Memory B cell (primary cell): ENCODE data around the gene TNIK.

ENCODE experiments used
- ATAC-seq: fragments of 150-1000 bp; cut with Tn5 transposase; 2 replicates; pipeline ENCODE4 v1.10.0; 2021; ENCODE audit warnings: low read depth, mild to moderate bottlenecking, moderate library complexity
- DNase-seq, 2 donors: peaks; one replicate each; pipeline ENCODE4 v3.0.0; 2022; ENCODE audit warnings: low spot score in 2 of 2
- H3K27ac Mint-ChIP-seq: one replicate; pipeline ENCODE4 v1.8.0; 2022; ENCODE audit warnings: mild to moderate bottlenecking, moderate library complexity, mixed read lengths
- H3K27me3 Mint-ChIP-seq: one replicate; pipeline ENCODE4 v1.8.0; 2022; ENCODE audit warnings: mixed read lengths
- H3K36me3 Mint-ChIP-seq: one replicate; pipeline ENCODE4 v1.8.0; 2022; ENCODE audit warnings: mild to moderate bottlenecking, mixed read lengths
- H3K4me1 Mint-ChIP-seq: one replicate; pipeline ENCODE4 v1.8.0; 2022; ENCODE audit warnings: mixed read lengths
- H3K4me3 Mint-ChIP-seq: one replicate; pipeline ENCODE4 v1.8.0; 2022; ENCODE audit warnings: mild to moderate bottlenecking, moderate library complexity, mixed read lengths
- H3K9me3 Mint-ChIP-seq: one replicate; pipeline ENCODE4 v1.8.0; 2022; ENCODE audit warnings: mixed read lengths

TNIK gene

DNA sequence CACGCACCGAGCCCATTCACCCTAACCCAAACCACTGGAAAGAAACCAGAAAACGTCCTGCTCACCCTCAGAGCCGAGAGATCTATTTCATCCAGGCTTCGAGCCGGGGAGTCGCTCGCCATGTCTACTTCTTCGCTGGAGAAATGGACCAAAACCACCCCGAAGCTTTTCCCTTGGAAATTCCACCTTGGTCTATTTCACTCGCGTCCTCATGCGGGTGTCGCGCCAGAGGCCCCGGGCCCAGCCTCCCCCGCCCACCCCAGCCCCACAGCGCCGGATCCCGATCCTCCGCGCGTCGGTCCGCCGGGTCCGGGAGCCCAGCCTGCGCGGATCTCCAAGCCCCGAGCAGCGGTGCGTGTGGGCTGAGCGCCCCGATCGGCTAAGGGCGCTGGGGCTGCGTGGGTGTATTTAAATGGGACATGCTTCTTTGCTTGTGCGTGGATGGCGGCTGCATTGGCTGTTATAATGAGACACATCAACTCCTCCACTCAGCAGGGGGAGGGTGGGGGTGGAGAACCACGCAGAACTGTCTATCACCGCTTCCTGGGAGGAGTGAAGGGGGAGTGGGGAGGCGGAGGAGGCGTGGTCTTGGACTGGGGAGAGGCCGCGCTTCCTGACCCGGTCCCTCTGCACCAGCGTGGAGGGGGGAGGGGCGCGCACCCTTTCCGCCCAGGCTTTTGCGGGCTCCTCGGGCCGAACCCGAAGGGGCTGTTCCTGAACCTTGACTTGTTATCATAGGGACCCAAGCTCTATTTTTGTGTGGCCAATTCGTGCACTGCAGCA lies at the start of gene TNIK:
TNIK (minus strand) TSS at position 464 of the 783 bp plus-strand sequence; CDS start at position 122, 342 bp downstream.
- H3K36me3 Mint-ChIP-seq = no peaks in the 10 kb centered on the region
- H3K9me3 Mint-ChIP-seq = peaks cover 1% of the 10 kb centered on the region
- peak within 1 kb of the TSS; percentile 43 for H3K27ac Mint-ChIP-seq
- H3K27me3 Mint-ChIP-seq = no peaks in the 10 kb centered on the region
- H3K4me3 Mint-ChIP-seq = peak within 1 kb of the TSS; percentile 95
- DNase-seq (peak; percentile 42 to 49), ATAC-seq (peak; percentile 82)
- peaks cover 24% of the 10 kb centered on the region for H3K4me1 Mint-ChIP-seq

DNA sequence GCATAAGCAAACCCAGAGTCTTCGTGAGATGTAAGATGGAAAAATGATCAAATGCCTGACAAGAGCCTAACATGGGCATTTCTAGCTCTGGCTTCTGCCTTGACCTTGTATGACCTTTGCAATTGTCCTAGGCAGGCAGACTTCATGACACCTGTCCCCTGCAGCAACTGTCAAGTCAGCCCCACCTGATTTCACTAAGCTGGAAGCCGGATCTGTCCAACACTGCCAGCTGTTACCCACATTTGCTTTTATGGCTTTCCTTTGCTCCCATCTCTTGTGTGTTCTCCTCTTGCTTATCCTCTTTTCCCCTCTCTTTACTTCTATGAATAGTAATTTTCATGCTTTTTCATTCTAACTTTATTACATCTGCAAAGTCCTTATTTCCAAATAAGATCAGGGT lies 48.5 kb upstream of the TNIK start:
- DNase-seq (no peak), ATAC-seq (no peak)
- Mint-ChIP-seq H3K4me1 (no peaks in the 10 kb centered on the region), H3K9me3 (peaks cover 5% of the 10 kb centered on the region), H3K4me3 (no peak overlapping the region), H3K36me3 (no peaks in the 10 kb centered on the region), H3K27ac (no peak overlapping the region), H3K27me3 (peaks cover 6% of the 10 kb centered on the region)

DNA sequence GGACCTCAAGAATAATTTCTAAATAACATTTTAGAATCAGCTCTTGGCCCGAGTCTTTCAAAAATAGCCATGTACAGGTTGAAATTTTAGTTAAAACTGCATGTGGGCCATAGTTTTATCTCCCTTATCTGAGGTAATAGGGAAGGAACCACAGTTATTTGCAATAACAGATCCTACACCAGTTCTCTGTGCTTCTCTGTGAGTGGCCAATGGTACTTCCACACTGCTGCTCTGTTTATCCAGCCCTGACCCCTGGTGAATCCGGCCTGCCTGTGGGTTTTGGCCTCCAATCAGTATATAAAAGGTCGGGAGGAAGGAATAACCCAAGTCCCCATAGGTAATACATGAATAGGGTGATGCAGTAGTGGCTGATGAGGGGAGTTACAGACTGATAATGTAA lies 48.0 kb upstream of the TNIK start:
- Mint-ChIP-seq H3K36me3 (no peaks in the 10 kb centered on the region), H3K27me3 (peaks cover 5% of the 10 kb centered on the region), H3K4me3 (no peak overlapping the region), H3K27ac (no peak overlapping the region), H3K9me3 (peaks cover 5% of the 10 kb centered on the region), H3K4me1 (no peaks in the 10 kb centered on the region)
- ATAC-seq (no peak), DNase-seq (no peak)

DNA sequence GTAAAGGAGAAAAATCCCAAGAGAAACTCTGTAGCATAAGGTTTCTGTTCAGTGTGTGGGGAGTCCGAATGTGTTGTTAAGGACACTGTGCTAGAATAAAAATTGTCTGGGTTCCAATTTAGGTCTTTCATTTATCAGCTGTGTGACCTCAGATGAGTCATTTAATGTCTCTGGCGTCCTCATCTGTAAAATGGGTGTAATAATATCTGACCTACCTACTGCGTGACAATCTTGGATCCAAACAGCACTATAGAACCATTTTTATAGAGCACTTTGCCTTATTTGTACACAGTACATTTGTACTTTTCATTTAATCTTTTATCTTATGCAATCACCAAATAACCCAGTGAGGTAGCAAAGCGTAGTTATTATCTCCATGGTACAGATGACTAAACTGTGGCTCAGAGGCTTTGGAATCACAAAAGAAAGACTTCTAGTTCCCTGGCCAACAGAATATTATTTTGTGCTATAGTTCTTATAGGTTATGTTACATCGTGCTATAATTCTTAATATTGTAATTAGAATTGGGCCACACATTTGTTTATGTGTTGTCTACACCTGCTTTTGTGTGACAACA lies 46.6 kb upstream of the TNIK start:
- Mint-ChIP-seq H3K27me3 (peaks cover 4% of the 10 kb centered on the region), H3K4me3 (no peak overlapping the region), H3K4me1 (no peaks in the 10 kb centered on the region), H3K9me3 (peaks cover 5% of the 10 kb centered on the region), H3K36me3 (no peaks in the 10 kb centered on the region), H3K27ac (no peak overlapping the region)
- no peak for ATAC-seq
- no peak for DNase-seq

DNA sequence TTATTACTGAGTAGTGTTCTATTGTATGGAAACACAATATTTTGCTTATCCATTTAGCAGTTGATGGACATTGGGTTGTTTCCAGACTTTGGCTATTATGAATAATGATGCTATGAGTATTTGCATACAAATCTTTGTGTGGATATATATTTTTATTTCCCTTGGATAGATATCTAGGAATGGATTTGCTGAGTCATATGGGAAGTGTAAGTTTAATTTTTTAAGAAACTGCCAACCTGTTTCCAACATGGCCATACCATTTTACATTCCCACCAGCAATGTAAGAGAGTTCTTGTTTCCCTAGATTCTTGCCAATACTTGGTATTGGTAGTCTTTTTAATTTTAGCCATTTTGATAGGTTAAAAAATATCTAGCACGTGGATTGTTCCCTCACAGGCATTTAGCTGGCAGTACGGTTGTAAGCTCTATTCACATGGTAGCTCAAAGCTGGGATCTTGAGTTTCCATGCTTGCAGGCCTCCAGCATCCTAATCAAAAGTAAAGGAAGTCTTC lies 45.7 kb upstream of the TNIK start:
- H3K9me3 Mint-ChIP-seq = peaks cover 5% of the 10 kb centered on the region
- no peaks in the 10 kb centered on the region for H3K36me3 Mint-ChIP-seq
- ATAC-seq = no peak
- no peak overlapping the region for H3K4me3 Mint-ChIP-seq
- no peak for DNase-seq
- no peak overlapping the region for H3K27ac Mint-ChIP-seq
- H3K4me1 Mint-ChIP-seq = no peaks in the 10 kb centered on the region
- H3K27me3 Mint-ChIP-seq = peaks cover 4% of the 10 kb centered on the region

DNA sequence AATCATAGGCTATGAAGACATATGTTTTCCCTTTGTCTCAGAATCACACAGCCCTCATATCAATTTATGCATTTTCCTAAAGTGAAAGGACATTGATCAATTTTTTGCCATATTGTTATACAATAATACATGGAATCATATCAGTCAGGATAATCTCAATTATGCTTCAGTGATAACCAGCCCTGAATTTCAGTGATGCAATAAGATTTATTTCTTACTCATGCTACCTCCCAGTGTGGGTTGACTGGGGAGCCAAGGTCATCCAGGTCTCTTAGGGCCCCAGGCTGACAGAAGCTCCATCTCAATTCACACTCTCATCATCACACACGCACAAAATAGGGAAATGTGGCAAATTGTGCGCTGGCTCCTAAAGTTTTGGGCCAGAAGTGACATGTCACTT lies 44.2 kb upstream of the TNIK start:
- Mint-ChIP-seq H3K27me3 (peaks cover 5% of the 10 kb centered on the region), H3K4me1 (no peaks in the 10 kb centered on the region), H3K9me3 (peaks cover 5% of the 10 kb centered on the region), H3K4me3 (no peak overlapping the region), H3K27ac (no peak overlapping the region), H3K36me3 (no peaks in the 10 kb centered on the region)
- ATAC-seq (no peak), DNase-seq (no peak)

DNA sequence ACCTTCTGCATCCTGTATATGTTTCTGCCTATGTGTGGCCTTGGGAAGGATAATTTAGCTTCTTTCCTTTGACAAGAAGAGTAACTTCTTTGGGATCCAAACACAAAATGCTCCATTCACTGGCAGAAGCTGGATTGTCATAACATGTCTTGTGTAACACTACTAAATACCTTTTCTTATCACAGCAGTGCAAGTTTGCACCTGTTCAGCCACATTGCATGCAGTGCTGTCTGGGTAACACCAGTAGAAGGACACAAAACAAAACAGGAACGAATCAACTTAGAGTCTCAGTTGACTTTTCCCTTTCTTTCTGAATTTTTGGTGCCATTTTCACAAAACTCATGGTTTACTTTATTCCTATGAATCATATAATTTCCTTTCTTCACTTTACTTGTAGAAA lies 43.6 kb upstream of the TNIK start:
- ATAC-seq = no peak
- no peaks in the 10 kb centered on the region for H3K4me1 Mint-ChIP-seq
- no peak overlapping the region for H3K4me3 Mint-ChIP-seq
- no peak overlapping the region for H3K27ac Mint-ChIP-seq
- H3K27me3 Mint-ChIP-seq = peaks cover 5% of the 10 kb centered on the region
- H3K9me3 Mint-ChIP-seq = peaks cover 5% of the 10 kb centered on the region
- no peaks in the 10 kb centered on the region for H3K36me3 Mint-ChIP-seq
- no peak for DNase-seq

DNA sequence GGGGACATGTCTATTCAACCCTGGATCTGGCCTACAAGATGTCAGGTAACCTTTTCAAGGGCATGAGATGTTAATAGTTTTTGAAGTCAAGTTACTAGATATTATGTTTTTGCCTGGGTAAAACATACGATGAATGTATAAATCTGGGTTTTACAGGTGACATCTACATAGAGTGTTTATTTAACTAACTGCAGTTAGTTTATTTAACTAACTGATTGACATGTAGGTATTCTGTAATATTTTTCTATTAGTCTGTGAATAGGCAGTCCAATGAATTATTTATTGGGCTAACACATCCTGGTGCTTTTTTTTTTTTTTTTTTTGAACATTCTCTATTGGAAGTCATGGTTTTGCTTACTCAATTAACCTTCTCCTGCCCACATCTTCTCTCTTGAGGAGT lies 38.7 kb upstream of the TNIK start:
- DNase-seq (no peak), ATAC-seq (no peak)
- Mint-ChIP-seq H3K27ac (no peak overlapping the region), H3K4me1 (no peaks in the 10 kb centered on the region), H3K27me3 (peaks cover 2% of the 10 kb centered on the region), H3K36me3 (no peaks in the 10 kb centered on the region), H3K4me3 (no peak overlapping the region), H3K9me3 (no peaks in the 10 kb centered on the region)

DNA sequence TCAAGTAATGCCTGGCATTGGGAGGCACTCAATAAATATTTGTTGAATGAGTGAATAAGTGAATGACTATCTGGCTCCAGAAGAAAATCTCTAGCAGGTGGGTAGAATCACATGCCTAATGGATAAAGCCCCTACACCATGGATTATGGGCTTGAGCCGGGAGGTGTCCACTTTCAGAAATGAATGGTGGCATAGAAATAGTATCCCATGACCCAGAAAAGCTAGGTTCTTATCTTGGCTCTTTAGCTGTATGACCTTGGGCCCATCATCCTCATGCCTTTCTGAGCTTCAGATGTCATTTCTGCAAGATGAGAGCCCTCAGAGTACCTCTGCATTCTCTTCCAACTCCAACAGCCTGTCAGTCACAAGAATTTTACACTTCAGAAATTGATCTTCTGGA lies 37.3 kb upstream of the TNIK start:
- Mint-ChIP-seq H3K27ac (no peak overlapping the region), H3K4me3 (no peak overlapping the region), H3K4me1 (no peaks in the 10 kb centered on the region), H3K27me3 (peaks cover 2% of the 10 kb centered on the region), H3K36me3 (no peaks in the 10 kb centered on the region), H3K9me3 (no peaks in the 10 kb centered on the region)
- ATAC-seq (no peak), DNase-seq (no peak)

DNA sequence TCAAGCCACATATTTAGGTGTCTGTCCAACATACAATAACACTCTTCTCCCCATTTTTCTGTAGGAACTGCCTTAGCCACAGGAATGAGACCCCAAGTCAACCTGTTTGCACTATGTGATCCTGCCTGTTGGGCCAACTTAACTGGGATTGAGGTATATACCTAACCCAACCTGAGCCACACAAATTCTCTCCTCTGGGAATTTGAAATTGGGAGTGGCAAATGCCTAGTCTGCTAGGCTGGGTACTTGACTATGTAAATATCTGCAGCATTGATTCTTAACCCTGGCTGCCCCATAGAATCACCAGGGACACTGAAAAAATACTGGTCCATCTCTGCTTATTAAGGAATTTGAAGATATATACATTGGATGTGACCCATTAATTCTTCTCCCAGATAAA lies 35.2 kb upstream of the TNIK start:
- Mint-ChIP-seq H3K27ac (no peak overlapping the region), H3K27me3 (peaks cover 2% of the 10 kb centered on the region), H3K4me1 (peaks cover 3% of the 10 kb centered on the region), H3K36me3 (no peaks in the 10 kb centered on the region), H3K4me3 (no peak overlapping the region), H3K9me3 (no peaks in the 10 kb centered on the region)
- DNase-seq (no peak), ATAC-seq (no peak)

DNA sequence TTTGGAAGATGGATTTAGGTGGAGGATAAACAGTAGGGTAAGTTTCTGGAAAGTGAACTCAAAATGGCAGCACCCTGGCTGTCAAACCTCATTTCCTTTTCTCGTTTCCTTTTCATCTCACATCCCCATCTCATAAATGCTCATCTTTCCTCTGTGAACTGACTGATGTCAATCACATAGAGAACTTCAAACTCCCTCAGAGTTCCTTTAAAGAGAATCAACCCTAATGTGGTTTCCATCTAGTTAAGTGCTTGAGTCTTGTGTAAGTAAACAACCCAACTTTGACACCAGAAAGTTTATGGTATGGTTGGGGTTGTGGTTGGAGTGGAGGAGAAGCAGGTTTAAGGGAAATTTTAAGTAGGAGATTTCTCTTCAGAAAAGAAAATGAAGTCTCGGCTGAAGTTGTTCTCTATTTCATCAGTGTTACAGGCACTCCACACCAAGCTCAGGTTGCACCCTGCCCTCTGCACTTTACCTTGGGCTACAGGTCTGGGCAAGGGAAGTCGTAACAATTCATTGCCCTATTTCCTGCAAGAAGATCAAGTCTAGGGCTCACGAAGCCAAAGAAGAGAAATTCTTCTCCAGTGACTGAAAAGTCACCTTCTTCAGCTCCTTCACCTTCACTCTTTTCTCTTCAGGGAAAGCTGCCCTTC lies 34.4 kb upstream of the TNIK start:
- H3K4me3 Mint-ChIP-seq = no peak overlapping the region
- no peak for ATAC-seq
- H3K4me1 Mint-ChIP-seq = peaks cover 3% of the 10 kb centered on the region

DNA sequence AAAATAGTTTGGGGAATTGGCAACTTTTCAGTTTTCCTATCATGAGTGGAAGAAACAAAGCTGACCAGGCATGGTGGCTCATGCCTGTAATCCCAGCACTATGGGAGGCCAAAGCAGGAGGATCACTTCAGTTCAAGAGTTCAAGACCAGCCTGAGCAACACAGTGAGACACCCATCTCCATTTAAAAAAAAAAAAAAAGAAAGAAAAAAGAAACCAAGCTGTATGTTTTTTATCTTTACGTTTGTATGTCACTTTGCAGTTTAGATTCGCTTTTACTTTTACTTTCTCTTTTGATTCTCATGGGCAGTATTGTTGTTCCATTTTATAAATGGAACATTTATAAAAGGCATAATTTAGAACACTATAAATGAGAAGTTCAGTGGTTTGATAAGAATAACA lies 31.2 kb upstream of the TNIK start:
- DNase-seq = no peak
- Mint-ChIP-seq H3K9me3 (no peaks in the 10 kb centered on the region), H3K27me3 (no peaks in the 10 kb centered on the region), H3K36me3 (no peaks in the 10 kb centered on the region), H3K4me1 (peaks cover 3% of the 10 kb centered on the region), H3K4me3 (peak overlapping the region; percentile 38), H3K27ac (no peak overlapping the region)
- ATAC-seq = no peak

More for the DNA sequence above, 34.4 kb upstream of the TNIK start:
- Mint-ChIP-seq H3K9me3 (no peaks in the 10 kb centered on the region), H3K27me3 (peaks cover under 1% of the 10 kb centered on the region), H3K36me3 (no peaks in the 10 kb centered on the region), H3K27ac (no peak overlapping the region)
- DNase-seq = no peak

DNA sequence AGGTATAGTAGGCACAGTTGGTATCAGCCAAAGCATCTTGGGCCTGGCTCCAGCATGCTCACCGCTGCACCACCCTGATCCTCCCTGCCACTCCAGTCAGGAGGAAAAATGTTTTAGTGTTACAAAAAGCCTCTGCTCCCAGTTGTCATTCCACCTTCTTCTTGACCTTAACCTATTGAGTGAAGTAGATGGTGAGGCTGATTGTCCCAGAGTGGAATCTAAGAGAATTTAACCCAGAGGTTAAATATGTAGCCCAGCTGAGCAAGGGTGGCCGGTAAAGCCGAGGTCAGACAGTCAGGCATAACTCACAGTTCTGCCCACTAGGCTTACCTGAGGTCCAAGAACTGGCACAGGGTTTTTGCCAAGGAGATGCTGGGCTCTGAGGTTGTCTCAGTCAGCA lies 30.7 kb upstream of the TNIK start:
- Mint-ChIP-seq H3K4me1 (peaks cover 3% of the 10 kb centered on the region), H3K27ac (no peak overlapping the region), H3K27me3 (no peaks in the 10 kb centered on the region), H3K36me3 (no peaks in the 10 kb centered on the region), H3K9me3 (no peaks in the 10 kb centered on the region), H3K4me3 (no peak overlapping the region)
- ATAC-seq (no peak), DNase-seq (no peak)

DNA sequence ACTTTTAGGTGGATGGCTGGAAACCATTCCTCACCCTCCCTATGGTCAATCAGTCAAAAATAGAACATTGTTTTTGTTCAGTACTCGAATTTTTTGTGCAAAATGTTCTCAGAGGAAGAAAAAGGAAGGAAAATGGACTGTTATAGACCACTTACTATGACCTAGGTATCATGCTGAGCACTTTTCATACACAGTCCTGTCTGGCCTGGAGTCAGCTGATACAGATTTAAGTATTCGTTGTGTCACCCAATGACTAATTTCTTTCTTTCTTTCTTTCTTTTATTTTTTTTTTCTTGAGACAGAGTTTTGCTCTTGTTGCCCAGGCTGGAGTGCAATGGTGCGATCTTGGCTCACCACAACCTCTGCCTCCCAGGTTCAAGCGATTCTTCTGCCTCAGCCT lies 29.1 kb upstream of the TNIK start:
- ATAC-seq (no peak), DNase-seq (no peak)
- H3K4me1 Mint-ChIP-seq = peaks cover 3% of the 10 kb centered on the region
- H3K36me3 Mint-ChIP-seq = no peaks in the 10 kb centered on the region
- H3K9me3 Mint-ChIP-seq = no peaks in the 10 kb centered on the region
- no peaks in the 10 kb centered on the region for H3K27me3 Mint-ChIP-seq
- H3K27ac Mint-ChIP-seq = no peak overlapping the region
- no peak overlapping the region for H3K4me3 Mint-ChIP-seq
